GM23338 (cell line): ENCODE measurements around the gene UBAC2. TPM values are rescaled to one million over a fixed set of nuclear protein-coding genes. Genes with fewer than 3 reads are reported as not detected.

ENCODE experiments used
- ATAC-seq: fragments of 200-7000 bp; cut with Tn5 transposase; 3 replicates; pipeline ENCODE4 v1.9.1; 2020
- DNase-seq: peaks from one replicate; pipeline ENCODE4 v3.0.0-alpha.2; 2015; ENCODE audit warnings: low spot score
- H2AFZ ChIP-seq: fragments of 200-600 bp; sonication (generic); 2 replicates; pipeline ENCODE4 v1.8.0; 2016; ENCODE audit warnings: antibody characterized with exemption, mild to moderate bottlenecking, moderate library complexity
- H3F3A ChIP-seq: fragments of 200-600 bp; sonication (generic); replicated peaks from 2 replicates; pipeline ENCODE4 v1.8.0; 2017; ENCODE audit warnings: antibody characterized with exemption, mixed run types, low read depth
- H3K27ac ChIP-seq: fragments of 200-600 bp; sonication (generic); 2 replicates; pipeline ENCODE4 v1.6.1; 2016; ENCODE audit warnings: low read depth
- H3K27me3 ChIP-seq: fragments of 200-600 bp; sonication (generic); 2 replicates; pipeline ENCODE4 v1.8.0; 2016; ENCODE audit warnings: mild to moderate bottlenecking, mixed run types, moderate library complexity; ENCODE audit not compliant: insufficient read depth
- H3K36me3 ChIP-seq: fragments of 200-600 bp; sonication (generic); 2 replicates; pipeline ENCODE4 v1.8.0; 2016; ENCODE audit warnings: mild to moderate bottlenecking; ENCODE audit not compliant: insufficient read depth
- H3K4me1 ChIP-seq: fragments of 200-600 bp; sonication (generic); 2 replicates; pipeline ENCODE4 v1.8.0; 2016; ENCODE audit warnings: mild to moderate bottlenecking, moderate library complexity; ENCODE audit not compliant: insufficient read depth
- H3K4me2 ChIP-seq: fragments of 200-600 bp; sonication (generic); 2 replicates; pipeline ENCODE4 v1.7.1; 2017; ENCODE audit warnings: mixed run types
- H3K4me3 ChIP-seq: fragments of 200-600 bp; sonication (generic); 2 replicates; pipeline ENCODE4 v1.6.1; 2016; ENCODE audit warnings: mixed run types
- H3K79me2 ChIP-seq: fragments of 200-600 bp; sonication (generic); replicated peaks from 2 replicates; pipeline ENCODE4 v1.8.0; 2017; ENCODE audit warnings: mild to moderate bottlenecking; ENCODE audit not compliant: insufficient read depth
- H3K9me2 ChIP-seq: fragments of 200-600 bp; sonication (generic); 2 replicates; pipeline ENCODE4 v1.8.0; 2017; ENCODE audit not compliant: insufficient read depth
- H4K20me1 ChIP-seq: fragments of 200-600 bp; sonication (generic); replicated peaks from 2 replicates; pipeline ENCODE4 v1.8.0; 2017; ENCODE audit warnings: mild to moderate bottlenecking; ENCODE audit not compliant: insufficient read depth
- H3K27ac Mint-ChIP-seq: 2 replicates; pipeline ENCODE4 v1.8.0; 2020; ENCODE audit warnings: inconsistent platforms, mild to moderate bottlenecking, moderate library complexity, mixed read lengths
- H3K27me3 Mint-ChIP-seq: 3 replicates; pipeline ENCODE4 v1.8.0; 2022; ENCODE audit warnings: low read depth, mild to moderate bottlenecking, moderate library complexity, mixed read lengths, inconsistent platforms; ENCODE audit not compliant: insufficient read depth, poor library complexity
- H3K36me3 Mint-ChIP-seq: 3 replicates; pipeline ENCODE4 v1.8.0; 2021; ENCODE audit warnings: low read depth, mild to moderate bottlenecking, inconsistent platforms, moderate library complexity, mixed read lengths
- H3K4me1 Mint-ChIP-seq: 3 replicates; pipeline ENCODE4 v1.8.0; 2020; ENCODE audit warnings: mild to moderate bottlenecking, inconsistent platforms, mixed read lengths
- H3K4me3 Mint-ChIP-seq: 3 replicates; pipeline ENCODE4 v1.8.0; 2021; ENCODE audit warnings: moderate library complexity, mild to moderate bottlenecking, inconsistent platforms, mixed read lengths
- H3K9me3 Mint-ChIP-seq: 3 replicates; pipeline ENCODE4 v1.8.0; 2020; ENCODE audit warnings: moderate library complexity, mild to moderate bottlenecking, inconsistent platforms, mixed read lengths
- CREB1 ChIP-seq: fragments of 250-450 bp; sonication (Bioruptor Pico); IDR thresholded peaks from 2 replicates; pipeline ENCODE4 v1.5.0; 2020; ENCODE audit warnings: low read depth, mild to moderate bottlenecking, moderate library complexity
- CTCF ChIP-seq, 2 experiments: fragments of 200-600 bp in 1 of 2; sonication (generic) in 1 of 2; conservative IDR thresholded peaks; 2 replicates each; pipeline versions ENCODE4 v1.5.1 to v1.6.1; 2016 to 2017; ENCODE audit warnings: antibody characterized with exemption in 2 of 2, low read depth in 2 of 2, mild to moderate bottlenecking in 2 of 2, moderate library complexity in 1 of 2
- EZH2 ChIP-seq: fragments of 200-600 bp; sonication (generic); IDR thresholded peaks from one replicate; pipeline ENCODE4 v1.8.0; 2017; ENCODE audit warnings: antibody characterized with exemption, mild to moderate bottlenecking, low read depth; ENCODE audit not compliant: unreplicated experiment
- JUNB ChIP-seq: IDR thresholded peaks from one replicate; pipeline ENCODE4 v1.6.1; 2016; ENCODE audit warnings: antibody characterized with exemption; ENCODE audit not compliant: unreplicated experiment
- NANOG ChIP-seq: IDR thresholded peaks from 2 replicates; pipeline ENCODE4 v1.6.1; 2016; ENCODE audit warnings: antibody characterized with exemption, borderline replicate concordance
- POLR2AphosphoS5 ChIP-seq: IDR thresholded peaks from 2 replicates; pipeline ENCODE4 v1.6.1; 2016; ENCODE audit warnings: antibody characterized with exemption, low read depth
- STAT1 ChIP-seq: IDR thresholded peaks from one replicate; pipeline ENCODE4 v1.6.1; 2016; ENCODE audit warnings: antibody characterized with exemption; ENCODE audit not compliant: unreplicated experiment
- ZNF114 ChIP-seq: fragments of 250-450 bp; sonication (Bioruptor Pico); IDR thresholded peaks from 2 replicates; pipeline ENCODE4 v1.5.0; 2020; ENCODE audit warnings: mild to moderate bottlenecking, moderate library complexity
- ZNF331 ChIP-seq: fragments of 250-450 bp; sonication (Bioruptor Pico); IDR thresholded peaks from 2 replicates; pipeline ENCODE4 v1.5.0; 2020; ENCODE audit warnings: low read depth, mild to moderate bottlenecking, moderate library complexity
- ZNF462 ChIP-seq: fragments of 250-450 bp; sonication (Bioruptor Pico); IDR thresholded peaks from 2 replicates; pipeline ENCODE4 v1.5.0; 2020; ENCODE audit warnings: mild to moderate bottlenecking, moderate library complexity
- polyA plus RNA-seq: library from polyadenylated mRNA; unstranded; fragments of >200 nt; fragmentation: Nextera tagmentation; extraction: Ambion mirVana; gene quantifications from 2 replicates; pipeline ENCODE4 v1.2.1, GENCODE V29; 2016
- total RNA-seq: library from RNA; depleted of rRNA; stranded (reverse); fragments of >200 nt; shearing (Covaris generic); gene quantifications from 2 replicates; pipeline ENCODE4 v1.2.3, GENCODE V29; 2014
- TF ChIP-seq, protein P1 (sequence below): IDR thresholded peaks from 2 replicates; pipeline ENCODE4 v1.6.1; 2016; ENCODE audit warnings: antibody characterized with exemption

UBAC2 gene
- total and polyA plus RNA-seq, 2 experiments from 2014 or later = 37.9 to 76.9 TPM

GRCh38 chr13:99197117-99197651 is 3.5 kb upstream of the UBAC2 start:
- Mint-ChIP-seq H3K27me3 (peaks cover 8% of the 10 kb centered on the region), H3K9me3 (no peaks in the 10 kb centered on the region), H3K4me1 (peaks cover 19% of the 10 kb centered on the region), H3K27ac (peak overlapping the region; percentile 13; the same call in 1 of the 2 replicates), H3K36me3 (peaks cover 6% of the 10 kb centered on the region; the same call in 2 of the 3 replicates), H3K4me3 (no peak overlapping the region)
- Histone ChIP-seq H3F3A (no peaks in the 10 kb centered on the region), H3K4me1 (no peaks in the 10 kb centered on the region), H3K4me2 (no peak overlapping the region), H3K36me3 (no peaks in the 10 kb centered on the region), H3K9me2 (no peaks in the 10 kb centered on the region), H3K27ac (no peak overlapping the region), H2AFZ (no peak overlapping the region), H3K4me3 (no peak overlapping the region), H4K20me1 (peaks cover 4% of the 10 kb centered on the region), H3K79me2 (peaks cover 24% of the 10 kb centered on the region), H3K27me3 (no peaks in the 10 kb centered on the region)
- ATAC-seq = no peak
- no peak for TF ChIP-seq NANOG
- no peak for DNase-seq

DNA sequence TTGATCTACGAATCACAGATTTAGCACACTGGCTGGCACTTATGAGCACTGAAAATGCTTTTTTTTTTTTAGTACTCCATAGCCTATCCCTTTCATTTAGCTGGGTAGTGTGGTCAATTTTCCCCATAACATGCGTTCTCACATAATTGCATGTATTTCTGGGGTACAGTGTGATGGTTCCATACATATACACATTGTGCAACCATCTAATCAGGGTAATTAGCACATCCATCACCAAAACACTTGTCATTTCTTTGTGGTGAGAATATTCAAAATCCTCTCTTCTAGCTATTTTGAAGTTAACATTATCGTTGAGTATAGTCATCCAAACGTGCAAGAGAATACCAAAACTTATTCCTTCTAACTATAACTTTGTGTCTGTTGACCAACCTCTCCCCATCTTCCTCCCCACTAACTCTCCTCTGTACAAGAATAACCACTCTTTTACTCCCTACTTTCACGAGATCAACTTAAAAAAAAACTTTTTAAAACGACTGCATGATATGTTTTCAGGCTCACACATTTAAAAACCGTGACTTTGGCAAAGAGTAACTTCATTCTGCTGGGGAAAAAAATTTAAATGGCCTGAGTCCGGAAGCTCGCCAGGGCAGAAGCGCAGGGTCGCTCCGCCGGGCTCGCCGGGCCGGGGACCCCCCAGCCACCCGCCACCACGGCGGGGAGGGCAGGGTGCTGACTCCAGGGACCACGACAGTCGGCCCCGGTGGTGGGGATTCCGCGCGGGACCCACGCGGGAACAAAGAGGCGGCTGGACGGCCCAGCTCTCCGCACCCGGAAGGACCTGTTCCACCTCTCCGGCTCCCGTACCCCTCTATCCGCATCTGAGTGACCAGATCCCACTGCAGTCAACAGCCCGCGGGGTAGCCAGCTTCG is 868 bp upstream of the UBAC2 start:
- no peaks in the 10 kb centered on the region for H3K27me3 ChIP-seq
- Mint-ChIP-seq H3K4me1 (peaks cover 32% of the 10 kb centered on the region), H3K27ac (peak overlapping the region; percentile 97), H3K27me3 (peaks cover 8% of the 10 kb centered on the region), H3K36me3 (peaks cover 8% of the 10 kb centered on the region; the same call in 2 of the 3 replicates), H3K9me3 (no peaks in the 10 kb centered on the region), H3K4me3 (peak overlapping the region; percentile 91)
- peak overlapping the region; percentile 73 for H3K4me3 ChIP-seq
- peaks cover 25% of the 10 kb centered on the region for H4K20me1 ChIP-seq
- no peaks in the 10 kb centered on the region; the same call in 1 of the 2 replicates for H3K4me1 ChIP-seq
- H3K9me2 ChIP-seq = no peaks in the 10 kb centered on the region
- peak; percentile 2; the same call in 2 of the 3 replicates for ATAC-seq
- no peaks in the 10 kb centered on the region for H3F3A ChIP-seq
- H2AFZ ChIP-seq = peak overlapping the region; percentile 94
- DNase-seq = no peak
- peak overlapping the region; percentile 77 for H3K4me2 ChIP-seq
- peaks cover 50% of the 10 kb centered on the region for H3K79me2 ChIP-seq
- TF ChIP-seq ZNF114 (CRISPR knock-in tag) (no peak), POLR2AphosphoS5 (no peak), ZNF331 (CRISPR knock-in tag) (no peak), EZH2 (no peak), NANOG (no peak), ZNF462 (CRISPR knock-in tag) (no peak), CREB1 (CRISPR knock-in tag) (no peak), STAT1 (no peak), JUNB (no peak), CTCF (conservative IDR thresholded peaks at IDR 0.05; ENCODE audit: low read depth in 2 of 2) (no peak)
- TF ChIP-seq, protein P1, sequence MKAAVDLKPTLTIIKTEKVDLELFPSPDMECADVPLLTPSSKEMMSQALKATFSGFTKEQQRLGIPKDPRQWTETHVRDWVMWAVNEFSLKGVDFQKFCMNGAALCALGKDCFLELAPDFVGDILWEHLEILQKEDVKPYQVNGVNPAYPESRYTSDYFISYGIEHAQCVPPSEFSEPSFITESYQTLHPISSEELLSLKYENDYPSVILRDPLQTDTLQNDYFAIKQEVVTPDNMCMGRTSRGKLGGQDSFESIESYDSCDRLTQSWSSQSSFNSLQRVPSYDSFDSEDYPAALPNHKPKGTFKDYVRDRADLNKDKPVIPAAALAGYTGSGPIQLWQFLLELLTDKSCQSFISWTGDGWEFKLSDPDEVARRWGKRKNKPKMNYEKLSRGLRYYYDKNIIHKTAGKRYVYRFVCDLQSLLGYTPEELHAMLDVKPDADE = no peak
- H3K27ac ChIP-seq = peak overlapping the region; percentile 96
- no peaks in the 10 kb centered on the region for H3K36me3 ChIP-seq
